ENCODE results near the gene HTR2A. TPM values are rescaled to one million over a fixed set of nuclear protein-coding genes. Genes with fewer than 3 reads are reported as not detected.

Gene HTR2A
- total RNA-seq, 3 donors from 2014 or later: 0.09 to 0.58 (median 0.54) TPM

GRCh38 chr13:46860722-46861121 lies 36.1 kb downstream of the HTR2A start:
- Histone ChIP-seq H3K36me3 (ENCODE audit: low read depth) (no peaks in the 10 kb centered on the region), H3K4me1 (ENCODE audit: low read depth) (no peaks in the 10 kb centered on the region), H3K4me3 (no peak overlapping the region), H3K9me3 (no peaks in the 10 kb centered on the region)
- intact Hi-C loops (cut with DNase I, micrococcal nuclease): no loop called here
- no peak for TF ChIP-seq CTCF (IDR thresholded peaks at IDR 0.05)
- no peak for DNase-seq
- no peak for ATAC-seq

GRCh38 chr13:46858776-46859175 lies 38.1 kb downstream of the HTR2A start:
- DNase-seq (no peak), ATAC-seq (no peak)
- Histone ChIP-seq H3K4me3 (no peak overlapping the region), H3K4me1 (ENCODE audit: low read depth) (no peaks in the 10 kb centered on the region), H3K36me3 (ENCODE audit: low read depth) (no peaks in the 10 kb centered on the region), H3K9me3 (no peaks in the 10 kb centered on the region)
- no peak for TF ChIP-seq CTCF (IDR thresholded peaks at IDR 0.05)
- intact Hi-C loops (cut with DNase I, micrococcal nuclease): no loop called here

GRCh38 chr13:46858163-46858562 lies 38.7 kb downstream of the HTR2A start:
- no peak for TF ChIP-seq CTCF (IDR thresholded peaks at IDR 0.05)
- Histone ChIP-seq H3K4me1 (ENCODE audit: low read depth) (no peaks in the 10 kb centered on the region), H3K9me3 (no peaks in the 10 kb centered on the region), H3K36me3 (ENCODE audit: low read depth) (no peaks in the 10 kb centered on the region), H3K4me3 (no peak overlapping the region)
- ATAC-seq (no peak), DNase-seq (no peak)
- intact Hi-C loops (cut with DNase I, micrococcal nuclease): no loop called here

GRCh38 chr13:46855664-46856063 lies 41.2 kb downstream of the HTR2A start:
- DNase-seq: peak in 1 of 3 donors; percentile 49
- intact Hi-C loops (cut with DNase I, micrococcal nuclease): no loop called here
- peak; percentile 73 for ATAC-seq
- Histone ChIP-seq H3K4me1 (ENCODE audit: low read depth) (no peaks in the 10 kb centered on the region), H3K36me3 (ENCODE audit: low read depth) (no peaks in the 10 kb centered on the region), H3K4me3 (no peak overlapping the region), H3K9me3 (no peaks in the 10 kb centered on the region)
- TF ChIP-seq CTCF (IDR thresholded peaks at IDR 0.05): no peak

GRCh38 chr13:46855166-46855565 lies 41.7 kb downstream of the HTR2A start:
- intact Hi-C loops (cut with DNase I, micrococcal nuclease): no loop called here
- H3K4me3 ChIP-seq: no peak overlapping the region
- no peaks in the 10 kb centered on the region for H3K9me3 ChIP-seq
- no peaks in the 10 kb centered on the region for H3K36me3 ChIP-seq (ENCODE audit: low read depth)
- TF ChIP-seq CTCF (IDR thresholded peaks at IDR 0.05): no peak
- ATAC-seq (no peak), DNase-seq (peak in 1 of 3 donors; percentile 8)
- H3K4me1 ChIP-seq (ENCODE audit: low read depth): no peaks in the 10 kb centered on the region

- ATAC-seq (no peak), DNase-seq (no peak)
- Histone ChIP-seq H3K4me3 (no peak overlapping the region), H3K9me3 (no peaks in the 10 kb centered on the region), H3K36me3 (ENCODE audit: low read depth) (no peaks in the 10 kb centered on the region), H3K4me1 (ENCODE audit: low read depth) (no peaks in the 10 kb centered on the region)
- intact Hi-C loops (cut with DNase I, micrococcal nuclease): no loop called here
- no peak for TF ChIP-seq CTCF (IDR thresholded peaks at IDR 0.05)
Measured at GRCh38 chr13:46852168-46852567, 44.7 kb downstream of the HTR2A start.
